ENCODE data around the gene YIF1B. TPM values are rescaled to one million over a fixed set of nuclear protein-coding genes. Genes with fewer than 3 reads are reported as not detected.

Gene YIF1B
- total and polyA plus RNA-seq, 9 of the 15 experiments (the other 6 are each of a cell fraction or from before 2014, with no cell fraction given) = 8.5 to 586 (median 323) TPM

DNA sequence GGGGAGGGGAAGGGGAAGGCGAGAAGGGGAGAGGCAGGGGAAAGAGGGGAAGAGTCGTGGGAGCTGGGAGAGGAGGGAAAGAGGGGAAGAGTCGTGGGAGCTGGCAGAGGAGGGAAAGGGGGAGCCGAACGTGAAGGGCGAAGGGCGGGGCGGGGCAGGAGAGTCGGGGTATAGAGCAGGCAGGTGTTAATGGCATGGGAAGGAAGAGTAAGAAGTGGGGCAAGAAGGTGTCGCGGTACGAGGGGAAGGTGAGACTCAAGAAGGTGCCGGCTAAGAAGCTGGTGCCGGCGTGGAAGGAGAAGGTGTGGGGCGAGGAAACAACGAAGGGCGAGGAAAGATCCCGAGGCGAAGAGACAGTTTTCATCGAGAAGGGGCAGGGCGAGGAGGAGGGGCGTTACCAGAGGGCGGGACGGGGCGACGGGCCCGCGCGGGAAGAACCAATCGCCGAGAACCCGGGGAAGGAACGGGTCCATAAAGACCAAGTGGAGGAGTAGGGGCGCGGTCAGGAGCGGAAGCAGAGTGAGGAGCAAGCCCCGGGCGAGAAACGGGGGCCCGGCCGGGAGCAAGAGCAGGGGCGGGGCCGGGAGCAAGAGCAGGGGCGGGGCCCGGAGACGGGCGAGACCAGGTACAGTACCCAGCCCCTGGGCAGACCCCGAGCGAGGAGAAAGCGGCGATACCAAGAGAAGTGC lies 20.3 kb upstream of the YIF1B start (continued):
- TF ChIP-seq HNRNPL (IDR thresholded peaks at IDR 0.05; ENCODE audit: low read depth, low read length) (no peak), PHF8 (IDR thresholded peaks at IDR 0.05; ENCODE audit: borderline replicate concordance, low read length) (peak; percentile 54; the same call in 1 of the 2 replicates), CBX1 (IDR thresholded peaks at IDR 0.05; ENCODE audit: low read depth) (no peak), ZNF217 (CRISPR knock-in tag; IDR thresholded peaks at IDR 0.05) (no peak), NEUROD1 (IDR thresholded peaks at IDR 0.05; ENCODE audit: borderline replicate concordance, low read depth, low read length, partially characterized antibody) (no peak), RBFOX2 (IDR thresholded peaks at IDR 0.05; ENCODE audit: low read depth, low read length) (peak; percentile 72), SRSF9 (IDR thresholded peaks at IDR 0.05; ENCODE audit: borderline replicate concordance, low read depth, low read length) (no peak), ATF1 (CRISPR knock-in tag; IDR thresholded peaks at IDR 0.05) (no peak), ATF1 (tag; IDR thresholded peaks at IDR 0.05) (peak; percentile 6), ZNF232 (CRISPR knock-in tag; IDR thresholded peaks at IDR 0.05) (no peak), MYBL2 (IDR thresholded peaks at IDR 0.05; ENCODE audit: low read depth) (no peak), MYBL2 (CRISPR knock-in tag; IDR thresholded peaks at IDR 0.05; ENCODE audit: borderline replicate concordance) (no peak), TEAD1 (CRISPR knock-in tag; IDR thresholded peaks at IDR 0.05) (no peak), NFIC (IDR thresholded peaks at IDR 0.05) (peak; percentile 11; the same call in 1 of the 2 replicates), ZNF212 (CRISPR knock-in tag; IDR thresholded peaks at IDR 0.05) (no peak), MTA3 (IDR thresholded peaks at IDR 0.05; ENCODE audit: borderline replicate concordance) (peak; percentile 35; the same call in 1 of the 2 replicates), SOX6 (IDR thresholded peaks at IDR 0.05) (no peak), RBBP5 (IDR thresholded peaks at IDR 0.05; ENCODE audit: borderline replicate concordance, insufficient read depth, low read length, poor library complexity, severe bottlenecking) (peak; percentile 30)
- TF ChIP-seq, protein P1, sequence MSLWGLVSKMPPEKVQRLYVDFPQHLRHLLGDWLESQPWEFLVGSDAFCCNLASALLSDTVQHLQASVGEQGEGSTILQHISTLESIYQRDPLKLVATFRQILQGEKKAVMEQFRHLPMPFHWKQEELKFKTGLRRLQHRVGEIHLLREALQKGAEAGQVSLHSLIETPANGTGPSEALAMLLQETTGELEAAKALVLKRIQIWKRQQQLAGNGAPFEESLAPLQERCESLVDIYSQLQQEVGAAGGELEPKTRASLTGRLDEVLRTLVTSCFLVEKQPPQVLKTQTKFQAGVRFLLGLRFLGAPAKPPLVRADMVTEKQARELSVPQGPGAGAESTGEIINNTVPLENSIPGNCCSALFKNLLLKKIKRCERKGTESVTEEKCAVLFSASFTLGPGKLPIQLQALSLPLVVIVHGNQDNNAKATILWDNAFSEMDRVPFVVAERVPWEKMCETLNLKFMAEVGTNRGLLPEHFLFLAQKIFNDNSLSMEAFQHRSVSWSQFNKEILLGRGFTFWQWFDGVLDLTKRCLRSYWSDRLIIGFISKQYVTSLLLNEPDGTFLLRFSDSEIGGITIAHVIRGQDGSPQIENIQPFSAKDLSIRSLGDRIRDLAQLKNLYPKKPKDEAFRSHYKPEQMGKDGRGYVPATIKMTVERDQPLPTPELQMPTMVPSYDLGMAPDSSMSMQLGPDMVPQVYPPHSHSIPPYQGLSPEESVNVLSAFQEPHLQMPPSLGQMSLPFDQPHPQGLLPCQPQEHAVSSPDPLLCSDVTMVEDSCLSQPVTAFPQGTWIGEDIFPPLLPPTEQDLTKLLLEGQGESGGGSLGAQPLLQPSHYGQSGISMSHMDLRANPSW (CRISPR knock-in tag; IDR thresholded peaks at IDR 0.05) = no peak

Measured in K562 (cell line).